Measurements from ENCODE around the gene CRYBG1.

- no peak for TF ChIP-seq POLR2A (IDR thresholded peaks at IDR 0.05)
- TF ChIP-seq, protein P1, sequence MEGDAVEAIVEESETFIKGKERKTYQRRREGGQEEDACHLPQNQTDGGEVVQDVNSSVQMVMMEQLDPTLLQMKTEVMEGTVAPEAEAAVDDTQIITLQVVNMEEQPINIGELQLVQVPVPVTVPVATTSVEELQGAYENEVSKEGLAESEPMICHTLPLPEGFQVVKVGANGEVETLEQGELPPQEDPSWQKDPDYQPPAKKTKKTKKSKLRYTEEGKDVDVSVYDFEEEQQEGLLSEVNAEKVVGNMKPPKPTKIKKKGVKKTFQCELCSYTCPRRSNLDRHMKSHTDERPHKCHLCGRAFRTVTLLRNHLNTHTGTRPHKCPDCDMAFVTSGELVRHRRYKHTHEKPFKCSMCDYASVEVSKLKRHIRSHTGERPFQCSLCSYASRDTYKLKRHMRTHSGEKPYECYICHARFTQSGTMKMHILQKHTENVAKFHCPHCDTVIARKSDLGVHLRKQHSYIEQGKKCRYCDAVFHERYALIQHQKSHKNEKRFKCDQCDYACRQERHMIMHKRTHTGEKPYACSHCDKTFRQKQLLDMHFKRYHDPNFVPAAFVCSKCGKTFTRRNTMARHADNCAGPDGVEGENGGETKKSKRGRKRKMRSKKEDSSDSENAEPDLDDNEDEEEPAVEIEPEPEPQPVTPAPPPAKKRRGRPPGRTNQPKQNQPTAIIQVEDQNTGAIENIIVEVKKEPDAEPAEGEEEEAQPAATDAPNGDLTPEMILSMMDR (IDR thresholded peaks at IDR 0.05): no peak
Measured at GRCh38 chr6:106461084-106461483, 100.6 kb downstream of the CRYBG1 start.
